Fibroblast of peridontal ligament (primary cell): ENCODE data around the gene BTBD8.
A peak's percentile ranks its signal among the peaks of the same experiment; 100 is the strongest.

Experiments
- DNase-seq: peaks from one replicate; pipeline ENCODE4 v3.0.0-alpha.2; 2010; ENCODE audit errors: extremely low read depth

The BTBD8 gene

DNA sequence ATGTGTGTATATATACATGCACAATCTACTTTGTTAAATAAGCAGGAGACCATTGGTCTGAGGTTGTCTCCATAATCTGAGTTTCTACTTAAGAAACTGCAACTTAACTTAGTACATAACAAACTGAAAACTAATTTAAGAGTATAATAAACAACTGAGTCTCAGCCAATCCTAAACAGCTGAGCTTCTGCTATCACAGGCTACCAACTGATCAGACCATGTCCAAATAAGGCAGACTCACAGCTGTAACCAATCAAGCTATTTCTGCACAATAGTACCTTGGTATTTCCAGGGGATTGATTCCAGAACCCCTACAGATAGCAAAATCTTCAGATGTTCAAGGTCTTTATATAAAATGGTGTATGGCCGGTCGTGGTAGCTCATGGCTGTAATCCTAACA is 111.6 kb downstream of the BTBD8 start:
- DNase-seq: peak; percentile 50

DNA sequence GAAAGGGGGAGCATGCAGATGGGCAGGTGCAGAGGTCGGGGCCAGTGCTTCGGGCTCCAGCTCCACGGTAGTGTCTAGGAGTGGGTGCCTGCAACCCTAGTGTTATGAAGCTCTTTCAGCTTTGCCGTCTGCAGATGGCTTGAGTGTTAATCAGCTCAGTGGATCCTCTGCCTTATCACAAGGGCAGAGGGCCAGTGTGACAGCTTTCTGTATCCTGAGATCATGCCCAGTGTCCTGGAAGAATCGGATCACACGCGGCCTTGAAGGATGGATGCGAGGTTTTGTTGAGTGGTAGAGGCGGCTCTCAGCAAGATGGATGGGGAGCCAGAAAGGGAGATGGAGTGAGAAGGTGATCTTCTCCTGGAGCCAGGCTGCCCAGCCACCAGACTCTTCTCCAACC is 112.1 kb downstream of the BTBD8 start:
- DNase-seq: no peak

DNA sequence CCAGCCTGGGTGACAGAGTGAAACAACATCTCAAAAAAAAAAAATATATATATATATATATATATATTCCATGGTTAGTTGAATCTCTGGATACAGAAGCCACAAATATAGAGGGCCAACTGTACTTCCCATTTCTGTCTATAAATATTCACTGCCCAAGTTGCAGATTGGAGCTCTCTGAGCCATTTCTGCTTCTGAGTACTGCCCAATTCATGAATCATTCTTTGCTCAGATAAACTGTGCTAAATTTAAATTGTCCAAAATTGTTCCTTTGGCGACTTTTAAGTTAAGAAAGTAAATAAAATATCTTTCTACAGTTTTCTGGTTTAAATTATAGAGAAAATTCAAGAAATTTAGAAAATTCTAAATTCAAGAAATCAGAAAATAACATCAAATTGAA is 114.4 kb downstream of the BTBD8 start:
- DNase-seq: peak; percentile 56

DNA sequence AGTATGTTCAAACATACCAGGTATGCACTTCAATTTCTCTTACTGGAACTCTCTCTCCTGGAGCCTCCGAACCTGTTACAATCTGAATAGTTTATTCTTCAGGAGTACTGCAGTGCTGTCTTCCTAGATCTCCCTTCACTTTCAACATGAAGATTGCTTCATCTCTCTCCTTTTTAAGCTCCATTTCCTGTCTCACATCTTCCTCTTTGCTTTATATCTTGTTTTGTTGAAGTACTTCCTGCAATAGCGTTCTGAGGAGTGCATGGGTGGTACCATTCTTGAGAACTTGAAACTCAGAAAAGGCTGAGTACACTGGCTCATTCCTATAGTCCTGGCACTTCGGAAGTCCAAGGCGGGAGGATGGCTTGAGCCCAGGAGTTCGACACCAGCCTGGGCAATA is 121.8 kb downstream of the BTBD8 start:
- DNase-seq: no peak

DNA sequence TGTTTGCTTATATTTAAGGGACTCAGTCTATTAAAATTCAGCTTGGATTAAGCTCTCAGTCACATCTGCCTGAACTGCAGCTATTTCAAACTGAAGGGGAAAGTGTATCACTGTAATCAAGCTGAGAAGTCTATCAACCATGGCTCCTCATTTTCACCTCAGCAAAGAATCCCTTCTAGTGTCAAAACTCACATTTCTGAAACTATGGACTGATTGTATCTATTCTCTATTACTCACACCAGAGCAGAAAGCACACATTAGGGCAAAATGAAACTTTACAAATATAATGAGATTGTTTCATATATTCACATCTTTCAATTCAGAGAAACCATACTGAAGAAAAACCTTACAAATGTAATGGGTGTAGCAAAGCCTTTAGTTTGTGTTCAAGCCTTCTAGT is 123.0 kb downstream of the BTBD8 start:
- DNase-seq: no peak

DNA sequence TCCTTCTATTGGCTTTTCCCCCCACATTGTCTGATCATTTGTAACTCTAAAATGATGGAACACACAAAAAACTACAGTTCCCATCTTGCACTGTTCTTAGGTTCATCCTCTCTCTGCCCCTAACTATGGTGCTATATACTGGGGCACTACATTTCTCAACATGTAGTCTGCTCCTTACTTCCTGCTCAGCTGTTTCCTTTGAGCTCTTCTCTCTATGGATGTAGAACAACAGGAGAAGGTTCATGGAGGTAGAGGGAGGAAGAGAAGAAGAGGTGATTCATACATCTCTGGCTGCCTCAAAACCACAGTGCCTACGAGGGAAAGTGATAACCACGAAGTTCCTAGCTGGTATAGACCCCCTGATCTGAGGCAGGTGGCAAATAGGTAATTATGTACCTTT is 130.6 kb downstream of the BTBD8 start:
- DNase-seq: no peak

DNA sequence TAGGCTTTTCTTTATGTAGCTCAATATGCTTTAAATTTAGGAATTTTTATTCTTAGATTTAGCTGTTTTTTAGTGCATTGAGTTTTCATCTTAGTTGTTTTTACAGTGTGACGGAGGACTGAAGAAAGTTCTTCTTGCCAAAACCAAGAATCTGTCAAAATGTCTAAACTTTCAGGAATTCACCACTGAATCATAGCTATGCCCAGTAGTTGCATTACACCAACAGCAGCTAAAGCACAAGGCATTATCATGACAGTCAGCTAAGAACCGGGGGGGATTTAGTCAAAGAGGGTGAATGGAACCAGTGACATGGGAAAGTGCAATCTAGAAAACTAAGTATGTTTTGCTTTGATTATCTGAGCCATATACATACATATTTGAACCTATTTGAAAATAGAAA is 131.0 kb downstream of the BTBD8 start:
- peak; percentile 90 for DNase-seq

DNA sequence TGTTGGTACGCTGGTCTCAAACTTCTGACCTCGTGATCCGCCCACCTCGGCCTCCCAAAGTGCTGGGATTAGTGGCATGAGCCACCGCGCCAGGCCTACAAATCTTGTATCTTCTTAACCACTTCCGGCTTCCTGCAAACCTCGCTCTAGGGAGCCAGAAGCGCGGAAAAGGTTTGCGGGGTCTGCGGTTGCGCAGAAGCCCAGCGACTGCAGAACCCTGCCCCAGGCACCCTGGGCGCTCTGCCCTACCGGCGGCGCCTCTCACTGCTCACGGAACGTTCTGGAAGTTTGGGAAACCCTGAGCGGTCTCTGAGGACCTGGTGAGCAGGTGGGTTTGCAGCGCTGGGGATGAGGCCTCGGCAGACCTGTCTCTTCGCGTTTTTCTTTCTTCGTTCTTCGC is 137.6 kb downstream of the BTBD8 start, which contains the start of gene C1orf146:
Gene C1orf146, plus strand, starts transcription at position 195 of the 400 bp plus-strand sequence. CDS start 13,506 bp downstream, outside the sequence.
- DNase-seq: no peak

DNA sequence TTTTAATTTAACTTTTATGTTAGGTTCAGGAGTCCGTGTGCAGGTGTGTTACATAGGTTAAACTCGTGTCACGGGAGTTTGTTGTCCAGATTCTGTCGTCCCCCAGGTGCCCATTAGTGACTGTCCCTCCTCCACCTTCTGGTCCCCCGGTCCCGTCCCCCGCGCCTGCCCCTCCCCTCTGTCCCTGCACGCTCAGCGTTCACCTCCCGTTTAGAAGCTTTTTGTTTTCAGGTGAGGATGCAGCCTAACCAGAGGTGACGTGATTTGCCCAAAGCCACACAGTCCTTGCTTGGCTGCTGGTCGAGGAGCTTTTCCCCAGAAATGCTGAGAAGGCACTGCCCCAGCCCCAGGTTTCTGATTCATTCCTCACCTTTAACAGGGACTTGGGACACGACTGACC is 138.4 kb downstream of the BTBD8 start:
- no peak for DNase-seq

DNA sequence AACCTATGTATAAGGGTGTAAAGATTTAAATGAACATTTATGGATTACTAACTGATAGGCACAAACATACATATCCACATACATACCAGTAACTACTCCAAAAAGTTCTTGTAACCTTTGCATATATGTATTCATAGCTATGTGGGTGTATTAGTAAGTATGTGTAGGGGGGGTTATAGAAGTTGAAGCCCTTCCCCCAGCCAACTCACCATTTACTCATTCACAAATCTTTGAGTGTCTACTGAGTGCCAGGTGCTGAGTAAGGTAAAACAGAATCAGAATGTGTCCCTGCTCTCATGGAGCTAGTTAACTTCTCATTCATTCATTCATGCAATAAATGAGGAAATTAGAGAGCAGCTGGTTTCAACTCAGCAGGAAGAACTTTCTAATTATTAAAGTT is 138.9 kb downstream of the BTBD8 start:
- DNase-seq: no peak

DNA sequence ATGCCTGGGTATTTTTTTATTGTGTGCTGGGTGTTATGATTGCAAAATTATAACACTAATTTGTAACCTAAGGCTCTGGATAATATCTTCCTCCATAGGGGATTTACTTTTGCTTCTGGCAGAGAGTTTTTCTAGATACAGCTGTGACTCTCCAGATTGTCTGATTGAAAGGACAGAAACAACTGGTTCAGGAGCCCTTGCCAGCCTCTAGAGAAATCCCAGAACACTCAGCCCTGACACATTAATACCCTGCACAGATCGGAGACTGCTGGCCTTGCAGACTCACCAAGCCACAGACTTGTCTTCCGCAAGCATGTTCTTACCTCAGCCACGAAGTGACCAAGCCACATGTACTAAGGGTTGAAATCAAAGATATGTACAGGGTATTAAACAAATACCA is 148.3 kb downstream of the BTBD8 start:
- DNase-seq: no peak

DNA sequence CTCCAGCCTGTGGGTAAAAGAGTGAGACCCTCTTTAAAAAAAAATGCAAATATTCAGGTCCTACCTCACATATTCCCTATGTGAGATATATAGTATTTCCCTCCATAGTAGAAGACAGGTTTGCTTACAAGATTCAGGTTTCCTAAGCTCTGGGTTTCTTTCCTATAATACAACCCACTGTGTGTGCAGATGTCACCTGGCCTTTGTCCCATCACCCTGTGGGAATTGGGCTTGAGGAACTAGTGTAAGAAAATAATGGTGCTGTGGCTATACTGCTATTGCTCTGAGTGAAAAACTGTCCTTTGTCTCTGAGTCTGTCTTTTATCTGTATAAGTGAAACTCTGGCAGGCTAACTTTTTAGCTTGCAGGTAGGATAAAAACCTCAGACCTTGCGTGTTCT is 150.6 kb downstream of the BTBD8 start:
- DNase-seq: no peak
